K562 (cell line): Measurements from ENCODE around the gene SFRP5. TPM values are rescaled to one million over a fixed set of nuclear protein-coding genes. Genes with fewer than 3 reads are reported as not detected.

Source experiments
- EP300 ChIP-seq: IDR thresholded peaks from 2 replicates; pipeline ENCODE4 v1.6.1; 2012; ENCODE audit warnings: low read length, improper control_type of control experiment
- FOXM1 ChIP-seq, 2 experiments: fragments of 450-650 bp in 1 of 2; sonication (generic) in 1 of 2; formaldehyde crosslinking in 1 of 2; IDR thresholded peaks; 2 replicates each; pipeline versions ENCODE4 v1.6.1 to v1.9.0; 2017 to 2022; ENCODE audit warnings: low read depth in 2 of 2, mild to moderate bottlenecking in 2 of 2, missing genetic modification reagents in 1 of 2, moderate library complexity in 1 of 2
- GABPA ChIP-seq: fragments of 200-800 bp; sonication (Bioruptor generic); conservative IDR thresholded peaks from 2 replicates; pipeline ENCODE4 v1.6.1; 2016; ENCODE audit warnings: low read depth, missing genetic modification characterization, missing compliant biosample characterization
- GATA2 ChIP-seq: sonication (generic); formaldehyde crosslinking; IDR thresholded peaks from 2 replicates; pipeline ENCODE4 v1.4.0; 2020; ENCODE audit warnings: mild to moderate bottlenecking, missing genetic modification reagents
- HDAC1 ChIP-seq, 2 experiments: fragments of 450-650 bp; IDR thresholded peaks; 2 replicates each; pipeline ENCODE4 v1.6.1; 2016 to 2017; ENCODE audit warnings: inconsistent platforms in 1 of 2, mild to moderate bottlenecking in 1 of 2, moderate library complexity in 1 of 2
- KLF13 ChIP-seq: fragments of 450-650 bp; IDR thresholded peaks from 2 replicates; pipeline ENCODE4 v1.6.1; 2016; ENCODE audit warnings: missing genetic modification characterization, low read depth, mild to moderate bottlenecking, missing compliant biosample characterization, moderate library complexity, borderline replicate concordance
- MBD1 ChIP-seq: fragments of 250-450 bp; sonication (Bioruptor Pico); IDR thresholded peaks from 2 replicates; pipeline ENCODE4 v1.8.0; 2022; ENCODE audit warnings: inconsistent platforms
- MTA1 ChIP-seq: fragments of 450-650 bp; IDR thresholded peaks from 2 replicates; pipeline ENCODE4 v1.6.1; 2017; ENCODE audit warnings: borderline replicate concordance
- MYNN ChIP-seq, 2 experiments: sonication (generic); formaldehyde crosslinking in 1 of 2; IDR thresholded peaks; 2 replicates each; pipeline versions ENCODE4 v1.5.0 to v1.6.1; 2016 to 2020; ENCODE audit warnings: antibody characterized with exemption in 1 of 2, missing genetic modification reagents in 1 of 2
- NEUROD1 ChIP-seq: fragments of 150-350 bp; IDR thresholded peaks from 2 replicates; pipeline ENCODE4 v1.6.1; 2014; ENCODE audit warnings: borderline replicate concordance, low read length, low read depth; ENCODE audit not compliant: partially characterized antibody
- NR2C2 ChIP-seq, 2 experiments: fragments of 200-800 bp in 1 of 2; sonication (Bioruptor generic) in 1 of 2; sonication (generic) in 1 of 2; formaldehyde crosslinking in 1 of 2; IDR thresholded peaks; 2 replicates each; pipeline versions ENCODE4 v1.6.1 to v1.8.0; 2016 to 2022; ENCODE audit warnings: mild to moderate bottlenecking in 1 of 2, missing compliant biosample characterization in 1 of 2, missing genetic modification characterization in 1 of 2, missing genetic modification reagents in 1 of 2
- NR4A1 ChIP-seq, 2 experiments: fragments of 250-450 bp in 1 of 2; fragments of 450-650 bp in 1 of 2; sonication (Bioruptor Pico) in 1 of 2; IDR thresholded peaks; 2 replicates each; pipeline versions ENCODE4 v1.4.0 to v1.6.1; 2016 to 2020; ENCODE audit warnings: mild to moderate bottlenecking in 2 of 2, missing compliant biosample characterization in 1 of 2, missing genetic modification characterization in 1 of 2, moderate library complexity in 1 of 2
- POLR2AphosphoS2 ChIP-seq: IDR thresholded peaks from 2 replicates; pipeline ENCODE4 v1.6.1; 2012; ENCODE audit warnings: low read length, improper control_type of control experiment
- THAP12 ChIP-seq: fragments of 250-450 bp; sonication (Bioruptor Pico); IDR thresholded peaks from 2 replicates; pipeline ENCODE4 v1.9.0; 2021; ENCODE audit warnings: mild to moderate bottlenecking, inconsistent platforms
- ZBTB8A ChIP-seq: fragments of 450-650 bp; IDR thresholded peaks from 2 replicates; pipeline ENCODE4 v1.6.1; 2018; ENCODE audit warnings: mild to moderate bottlenecking, moderate library complexity; ENCODE audit not compliant: partially characterized antibody
- ZBTB9 ChIP-seq: fragments of 450-650 bp; formaldehyde crosslinking; IDR thresholded peaks from 2 replicates; pipeline ENCODE4 v1.4.0; 2020; ENCODE audit warnings: mild to moderate bottlenecking, moderate library complexity
- ZNF589 ChIP-seq: fragments of 200-800 bp; sonication (Bioruptor generic); IDR thresholded peaks from 2 replicates; pipeline ENCODE4 v1.6.1; 2016; ENCODE audit warnings: low read depth, missing genetic modification characterization, missing compliant biosample characterization
- polyA plus RNA-seq, 8 experiments: library from polyadenylated mRNA; depleted of rRNA in 4 of 8; stranded (reverse) in 5 of 8; unstranded in 3 of 8; fragments of >200 nt; fragmentation: Nextera tagmentation in 2 of 8; fragmentation: Illumina TruSeq in 1 of 8; extraction: Ambion mirVana in 2 of 8; extraction: Trizol in 1 of 8; gene quantifications; 2 replicates each; pipeline versions ENCODE4 v1.2.1 to v1.2.3, GENCODE V29; 2011 to 2014; ENCODE audit warnings: inconsistent platforms in 1 of 8, missing spikeins in 1 of 8
- total RNA-seq, 7 experiments: library from RNA; depleted of rRNA in 6 of 7; stranded (reverse); fragments of >200 nt in 6 of 7; fragmentation: Illumina TruSeq in 2 of 7; extraction: Trizol in 2 of 7; gene quantifications; 2 replicates each; pipeline versions ENCODE4 v1.2.1 to v1.2.3, GENCODE V29; 2011 to 2021; ENCODE audit warnings: low replicate concordance in 1 of 7

The SFRP5 gene
- total and polyA plus RNA-seq, 9 of the 15 experiments (the other 6 are each of a cell fraction or from before 2014, with no cell fraction given) = 0.07 to 0.29 (median 0.13) TPM; not detected in 3

GRCh38 chr10:97771913-97772823 lies at the start of gene SFRP5 (continued):
- TF ChIP-seq MBD1 (no peak), NEUROD1 (peak; percentile 32), NR4A1 (CRISPR knock-in tag; IDR thresholded peaks at IDR 0.05) (no peak), NR4A1 (tag; IDR thresholded peaks at IDR 0.05) (no peak), MYNN (IDR thresholded peaks at IDR 0.05) (peak; percentile 48; the same call in 1 of the 2 replicates), MYNN (CRISPR knock-in tag; IDR thresholded peaks at IDR 0.05) (no peak), ZBTB9 (CRISPR knock-in tag) (no peak), ZBTB8A (no peak), ZNF589 (CRISPR knock-in tag) (no peak), EP300 (peak; percentile 14; the same call in 1 of the 2 replicates), GABPA (tag) (no peak), GATA2 (CRISPR knock-in tag) (peak; percentile 76), FOXM1 (IDR thresholded peaks at IDR 0.05; ENCODE audit: low read depth) (0 out of 2 replicates have a peak, but pooled peaks have one; percentile 17), FOXM1 (CRISPR knock-in tag; IDR thresholded peaks at IDR 0.05; ENCODE audit: low read depth) (no peak), MTA1 (0 out of 2 replicates have a peak, but pooled peaks have one; percentile 34), THAP12 (CRISPR knock-in tag) (no peak), NR2C2 (CRISPR knock-in tag; IDR thresholded peaks at IDR 0.05) (no peak), NR2C2 (tag; IDR thresholded peaks at IDR 0.05) (no peak), POLR2AphosphoS2 (no peak), HDAC1 (IDR thresholded peaks at IDR 0.05) (peak in 1 of 2 experiments; percentile 89; a peak in 2 of 4 replicates), KLF13 (no peak)
